Pancreas (tissue), 10 donors: ENCODE results near the gene ERCC6. TPM values are rescaled to one million over a fixed set of nuclear protein-coding genes. Genes with fewer than 3 reads are reported as not detected.

Source experiments
- ATAC-seq, 4 donors: fragments of 200-7000 bp; cut with Tn5 transposase; one replicate each; pipeline versions ENCODE4 v1.8.0 to v1.9.1; 2020; ENCODE audit warnings: mild to moderate bottlenecking in 4 of 4, moderate library complexity in 4 of 4
- DNase-seq, 6 donors: peaks; one replicate each; pipeline ENCODE4 v3.0.0-alpha.2; 2020
- FAIRE-seq: peaks from 2 replicates; lab custom pipeline; 2012; peaks lifted over from hg19 to GRCh38; lab: Jason Lieb, UNC
- H3K27ac ChIP-seq, 4 donors: fragments of 200-600 bp; sonication (generic); 1 replicate in 3 of 4; 2 replicates in 1 of 4; pipeline versions ENCODE4 v1.5.0 to v1.8.0; 2020
- H3K27me3 ChIP-seq, 4 donors: fragments of 200-600 bp; one replicate each; pipeline ENCODE4 v1.8.0; 2021
- H3K36me3 ChIP-seq, 3 donors: fragments of 200-600 bp; sonication (generic) in 1 of 3; one replicate each; pipeline versions ENCODE4 v1.5.0 to v1.8.0; 2020 to 2021
- H3K4me1 ChIP-seq, 3 donors: fragments of 200-600 bp; one replicate each; pipeline ENCODE4 v1.8.0; 2021
- H3K4me3 ChIP-seq, 4 donors: fragments of 200-600 bp; sonication (generic) in 2 of 4; one replicate each; pipeline versions ENCODE4 v1.5.0 to v1.8.0; 2020 to 2021
- H3K9me3 ChIP-seq, 4 donors: fragments of 200-600 bp; one replicate each; pipeline ENCODE4 v1.8.0; 2021
- WGBS, 2 donors: extraction: QIAGEN DNeasy Blood & Tissue Kit; methylation state at CpG; one replicate each; pipeline ENCODE4 v1.1.7; 2013; 5-methylcytosine and 5-hydroxymethylcytosine counted together
- intact Hi-C, 3 donors: fragments of 100-400 bp; cut with DNase I; formaldehyde crosslinking; loops; one replicate each; pipeline versions ENCODE4 v1.11.1 to v1.14.2; 2022
- polyA plus RNA-seq, 2 donors: library from polyadenylated mRNA; stranded (reverse); fragments of 200-250 nt; gene quantifications; one replicate each; pipeline ENCODE4 v1.2.3, GENCODE V29; 2013
- total RNA-seq, 6 donors: library from RNA; stranded (reverse); fragmentation: NEBNext Ultra II Directional in 4 of 6; extraction: Animal tissue kit (Norgen Biotek cat#: 25700) in 4 of 6; gene quantifications; one replicate each; pipeline versions ENCODE4 v1.2.1 to v1.2.4, GENCODE V29; 2021 to 2023
- TF ChIP-seq, protein P1 (sequence below), 4 donors: fragments of 200-600 bp; sonication (generic) in 3 of 4; IDR thresholded peaks; one replicate each; pipeline versions ENCODE4 v1.5.0 to v1.8.0; 2021; ENCODE audit warnings: antibody characterized with exemption in 4 of 4
- donor health status: healthy with polysubstance abuse.
- donor health status: DM: no; HTN: no; CAD: no; lungs with moderate emphysema.
- donor health status: DM: no; HTN: no; CAD: no.
- donor health status: control.
- donor health status: control.
- donor health status: Bipolar disorder and iron deficiency.
- donor health status: DM: yes; HTN: yes; CAD: no.
- donor health status: DM: no; HTN: no; CAD: no.
- donor health status: DM: no; HTN: no; CAD: no.
- donor health status: DM: yes; HTN: yes; CAD: no.

The ERCC6 gene
- total and polyA plus RNA-seq, 8 donors: 3.8 to 20.0 (median 15.3) TPM

GRCh38 chr10:49497358-49497757 lies 41.6 kb downstream of the ERCC6 start:
- no peak for FAIRE-seq
- no peak for DNase-seq
- Histone ChIP-seq H3K9me3 (no peaks in the 10 kb centered on the region), H3K4me3 (no peak overlapping the region), H3K27ac (no peak overlapping the region), H3K4me1 (peaks cover 0 to 5% (median 0%) of the 10 kb centered on the region in 3 donors), H3K36me3 (peaks cover 0 to 6% (median 0%) of the 10 kb centered on the region in 3 donors), H3K27me3 (no peaks in the 10 kb centered on the region)
- intact Hi-C loops: no loop called here
- WGBS, 2 donors: 93 to 96% methylated on average over 2 of the region's 2 CpGs
- ATAC-seq: no peak
- TF ChIP-seq, protein P1, sequence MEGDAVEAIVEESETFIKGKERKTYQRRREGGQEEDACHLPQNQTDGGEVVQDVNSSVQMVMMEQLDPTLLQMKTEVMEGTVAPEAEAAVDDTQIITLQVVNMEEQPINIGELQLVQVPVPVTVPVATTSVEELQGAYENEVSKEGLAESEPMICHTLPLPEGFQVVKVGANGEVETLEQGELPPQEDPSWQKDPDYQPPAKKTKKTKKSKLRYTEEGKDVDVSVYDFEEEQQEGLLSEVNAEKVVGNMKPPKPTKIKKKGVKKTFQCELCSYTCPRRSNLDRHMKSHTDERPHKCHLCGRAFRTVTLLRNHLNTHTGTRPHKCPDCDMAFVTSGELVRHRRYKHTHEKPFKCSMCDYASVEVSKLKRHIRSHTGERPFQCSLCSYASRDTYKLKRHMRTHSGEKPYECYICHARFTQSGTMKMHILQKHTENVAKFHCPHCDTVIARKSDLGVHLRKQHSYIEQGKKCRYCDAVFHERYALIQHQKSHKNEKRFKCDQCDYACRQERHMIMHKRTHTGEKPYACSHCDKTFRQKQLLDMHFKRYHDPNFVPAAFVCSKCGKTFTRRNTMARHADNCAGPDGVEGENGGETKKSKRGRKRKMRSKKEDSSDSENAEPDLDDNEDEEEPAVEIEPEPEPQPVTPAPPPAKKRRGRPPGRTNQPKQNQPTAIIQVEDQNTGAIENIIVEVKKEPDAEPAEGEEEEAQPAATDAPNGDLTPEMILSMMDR (IDR thresholded peaks at IDR 0.05): no peak

DNA sequence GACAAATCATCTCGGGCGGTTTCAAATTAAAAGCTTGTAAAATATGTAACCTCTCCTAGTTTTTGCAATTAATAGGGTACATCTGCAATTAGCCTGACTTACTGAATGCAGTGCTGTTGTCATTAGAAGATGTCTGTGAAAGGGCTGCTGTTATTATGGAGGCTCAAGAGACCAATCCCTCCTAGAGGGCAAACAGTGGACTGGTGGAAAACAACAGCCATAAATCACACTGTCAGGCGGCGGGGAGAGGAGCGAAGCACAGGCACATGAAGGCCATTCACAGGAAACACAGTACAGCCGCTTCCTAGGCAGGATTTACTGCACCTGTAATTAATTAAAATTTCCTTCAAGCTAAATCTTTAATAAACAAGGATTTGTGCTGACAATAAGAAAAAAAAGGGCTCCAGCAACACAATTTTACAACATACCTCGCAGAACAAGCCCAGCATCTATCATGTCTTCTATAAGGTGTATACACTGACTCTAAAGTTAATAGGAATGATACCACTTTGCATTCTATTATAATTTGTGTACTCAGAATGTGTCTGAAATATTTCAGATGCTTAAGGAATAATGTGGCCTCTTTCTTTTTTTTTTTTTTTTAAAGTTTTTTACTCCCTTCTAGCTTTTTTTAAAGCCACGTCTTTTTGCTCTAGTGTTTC lies 50.7 kb downstream of the ERCC6 start:
- DNase-seq (no peak), FAIRE-seq (no peak), ATAC-seq (peak in 3 of 4 donors; percentile 58 to 80 (median 64))
- peaks cover 0 to 8% (median 0%) of the 10 kb centered on the region in 3 donors for H3K36me3 ChIP-seq
- H3K4me1 ChIP-seq: peaks cover 0 to 9% (median 4%) of the 10 kb centered on the region in 3 donors
- H3K27ac ChIP-seq: no peak overlapping the region
- no peaks in the 10 kb centered on the region for H3K9me3 ChIP-seq
- TF ChIP-seq, protein P1 (IDR thresholded peaks at IDR 0.05): no peak
- no peaks in the 10 kb centered on the region for H3K27me3 ChIP-seq
- intact Hi-C loops: no loop called here
- WGBS, 2 donors: 68 to 74% methylated on average over 8 of the region's 8 CpGs
- H3K4me3 ChIP-seq: no peak overlapping the region

GRCh38 chr10:49486738-49487137 lies 52.2 kb downstream of the ERCC6 start:
- FAIRE-seq (no peak), ATAC-seq (peak in 1 of 4 donors; percentile 48), DNase-seq (no peak)
- TF ChIP-seq, protein P1 (IDR thresholded peaks at IDR 0.05): no peak
- Histone ChIP-seq H3K4me3 (no peak overlapping the region), H3K27me3 (no peaks in the 10 kb centered on the region), H3K27ac (no peak overlapping the region), H3K4me1 (peaks cover 0 to 9% (median 4%) of the 10 kb centered on the region in 3 donors), H3K9me3 (no peaks in the 10 kb centered on the region), H3K36me3 (no peaks in the 10 kb centered on the region)
- WGBS, 2 donors: 19 to 24% methylated on average over 1 of the region's 1 CpG
- intact Hi-C loops: no loop called here

GRCh38 chr10:49486009-49486408 lies 52.9 kb downstream of the ERCC6 start:
- WGBS, 2 donors: 80 to 88% methylated on average over 1 of the region's 1 CpG
- H3K4me3 ChIP-seq: no peak overlapping the region
- H3K36me3 ChIP-seq: no peaks in the 10 kb centered on the region
- no peaks in the 10 kb centered on the region for H3K27me3 ChIP-seq
- TF ChIP-seq, protein P1 (IDR thresholded peaks at IDR 0.05): no peak
- FAIRE-seq: no peak
- no peak for ATAC-seq
- H3K9me3 ChIP-seq: no peaks in the 10 kb centered on the region
- H3K27ac ChIP-seq: no peak overlapping the region
- intact Hi-C loops: no loop called here
- H3K4me1 ChIP-seq: peaks cover 0 to 9% (median 4%) of the 10 kb centered on the region in 3 donors
- no peak for DNase-seq
